CD4-positive, alpha-beta T cell treated with Interleukin-12 subunit alpha and Interleukin-12 subunit beta, for 1 hour (primary cell): Measurements from ENCODE around the gene MAOB.
A peak's percentile ranks its signal among the peaks of the same experiment; 100 is the strongest.

Experiments used
- DNase-seq: peaks from one replicate; pipeline ENCODE4 v3.0.0-alpha.2; 2020

The MAOB gene

DNA sequence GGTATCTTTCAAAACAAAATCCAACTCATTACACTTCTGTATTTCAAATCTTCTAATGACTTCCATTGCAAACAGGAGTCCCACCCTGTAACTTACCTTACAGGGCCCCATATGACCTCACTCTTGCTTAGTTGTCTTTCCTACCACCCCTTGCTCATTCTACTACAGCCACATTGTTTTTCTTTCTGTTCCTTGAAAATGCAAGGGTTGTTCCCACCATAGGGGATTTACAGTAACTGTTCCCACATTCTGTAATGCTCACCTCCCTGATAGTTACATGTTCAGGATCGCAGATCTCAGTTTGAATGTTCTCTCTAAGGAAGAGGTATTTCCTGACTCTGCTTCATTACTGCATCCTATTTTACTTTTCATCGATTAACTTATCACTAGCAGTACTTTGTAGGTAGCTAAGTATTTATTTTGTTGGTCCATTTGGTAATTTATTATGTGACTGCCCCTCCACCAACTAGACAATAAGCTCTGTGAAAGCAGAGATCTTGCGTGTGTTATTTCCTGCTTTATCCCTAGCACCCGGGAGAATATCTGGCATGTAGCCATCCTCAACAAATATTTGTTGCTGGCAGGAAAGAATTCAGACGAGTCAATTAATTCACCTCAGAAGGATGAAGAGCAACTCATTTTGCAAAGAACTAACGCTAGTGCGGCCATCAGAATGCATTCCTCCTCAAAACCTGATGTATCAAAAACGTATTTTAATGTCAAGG lies 21.4 kb downstream of the MAOB start:
- DNase-seq = no peak

DNA sequence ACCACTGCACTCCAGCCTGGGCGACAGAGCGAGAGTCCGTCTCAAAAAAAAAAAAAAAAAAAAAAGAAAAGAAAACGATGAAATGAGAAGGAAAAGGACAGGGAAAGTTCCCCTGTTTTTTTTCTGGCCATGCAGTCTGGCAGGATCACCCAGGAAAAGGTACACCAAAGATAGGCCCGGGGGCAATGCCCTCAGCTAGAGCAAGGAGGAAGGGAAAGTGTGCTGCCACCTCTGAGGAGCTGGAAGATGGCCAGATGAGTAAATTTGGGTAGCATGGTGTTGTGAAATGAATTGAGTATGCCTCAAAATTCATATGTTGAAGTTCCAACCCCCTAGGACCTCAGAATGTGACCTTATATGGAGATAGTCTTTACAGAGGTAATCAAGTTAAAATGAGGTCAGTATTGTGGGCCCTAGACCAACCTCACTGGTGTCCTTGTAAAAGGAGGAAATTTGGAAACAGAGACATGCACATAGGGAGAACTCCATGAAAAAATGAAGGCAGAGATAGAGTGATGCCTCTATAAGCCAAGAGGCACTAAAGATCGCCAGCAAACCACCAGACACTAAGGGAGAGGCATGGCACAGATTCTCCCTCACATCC lies 28.9 kb downstream of the MAOB start:
- no peak for DNase-seq

DNA sequence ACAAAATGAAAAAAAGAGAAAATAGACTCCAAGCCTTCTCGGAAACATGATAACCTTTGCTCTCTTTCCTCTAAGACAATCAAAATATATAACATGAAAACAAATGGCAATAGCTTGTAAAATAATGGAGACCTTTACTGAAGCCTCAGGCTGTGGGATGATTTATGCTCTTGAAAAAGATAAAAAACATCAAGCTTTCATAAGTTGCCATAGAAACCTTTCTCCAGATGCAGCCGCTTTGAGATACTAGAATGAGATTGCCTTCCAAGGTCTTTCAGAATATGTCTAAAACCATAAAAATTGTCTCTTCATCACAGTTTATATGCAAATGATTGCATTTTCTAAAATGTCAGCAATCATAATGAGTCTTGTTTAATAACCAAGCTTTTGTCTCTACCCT lies 31.6 kb downstream of the MAOB start:
- DNase-seq = no peak

DNA sequence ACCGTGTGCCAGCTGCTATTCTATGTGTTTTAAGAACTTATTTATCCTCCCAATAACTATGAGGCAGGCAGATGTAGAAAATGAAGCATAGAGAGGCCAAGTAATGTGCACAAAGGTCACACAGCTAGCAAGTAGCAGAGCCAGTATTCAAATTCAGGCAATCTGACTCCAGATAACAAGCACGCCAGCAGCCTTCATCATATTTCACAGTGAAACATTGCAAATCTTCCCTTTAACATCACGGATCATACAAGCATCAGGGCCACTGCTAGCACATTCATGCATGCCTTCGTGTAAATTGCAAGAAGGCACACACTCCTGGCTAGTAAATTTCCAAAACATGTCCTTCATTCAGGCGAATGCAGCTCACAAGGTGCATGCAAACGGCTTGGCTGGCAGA lies 33.1 kb downstream of the MAOB start:
- DNase-seq = no peak

DNA sequence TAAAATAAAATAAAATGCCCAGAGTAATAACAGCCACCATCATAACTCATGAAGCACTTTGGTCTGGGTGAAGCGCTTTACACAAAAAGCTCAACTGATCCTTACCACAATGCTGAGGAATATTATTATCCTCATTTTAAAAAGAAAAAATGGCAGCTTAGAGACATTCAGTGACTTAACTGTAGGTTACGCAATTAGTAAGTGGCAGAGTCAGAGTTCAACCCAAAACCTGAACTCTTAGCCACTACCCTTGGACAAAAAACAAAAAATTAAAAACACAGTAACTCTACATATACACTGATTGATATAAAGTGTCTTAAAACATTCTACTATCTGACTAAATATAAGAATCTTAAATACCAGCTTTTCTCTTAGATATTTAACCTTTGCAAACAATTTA lies 34.9 kb downstream of the MAOB start:
- DNase-seq = no peak

DNA sequence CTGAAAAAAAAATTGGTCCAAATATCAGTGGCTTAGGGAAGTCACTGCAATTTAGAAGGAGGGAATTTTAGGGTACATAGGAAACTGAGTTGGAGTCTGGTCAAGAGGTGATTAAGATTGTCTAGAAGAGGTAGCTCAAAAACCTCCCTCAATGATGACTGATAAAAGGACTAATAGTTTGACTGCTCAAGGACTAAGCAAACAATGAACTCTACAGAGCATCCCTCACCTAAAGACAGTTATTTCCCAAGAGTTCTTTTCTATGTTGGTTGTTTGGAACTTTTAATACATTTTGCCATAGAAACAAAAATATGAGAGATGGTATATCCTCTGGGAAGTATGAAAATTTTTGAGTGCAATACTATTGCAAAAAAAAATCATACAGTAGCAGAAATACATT lies 35.7 kb downstream of the MAOB start:
- no peak for DNase-seq

DNA sequence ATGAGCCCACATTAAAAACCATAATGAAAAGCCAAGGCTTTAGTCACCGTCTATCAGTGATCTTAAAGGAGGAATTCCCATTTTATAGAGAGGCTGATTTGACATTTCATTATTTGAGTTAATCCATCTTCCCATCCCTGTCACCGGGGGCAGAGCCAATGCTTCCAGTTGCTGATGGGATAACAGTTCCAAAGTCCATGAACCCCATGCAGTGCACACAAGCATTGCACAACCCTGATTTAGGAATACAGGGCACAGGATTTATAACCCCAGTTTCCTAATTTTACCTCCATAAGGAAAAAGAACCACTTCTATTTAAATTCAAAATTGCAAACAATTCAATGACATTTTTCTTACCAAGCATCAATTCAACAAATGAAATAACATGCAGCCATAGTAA lies 36.5 kb downstream of the MAOB start:
- no peak for DNase-seq

DNA sequence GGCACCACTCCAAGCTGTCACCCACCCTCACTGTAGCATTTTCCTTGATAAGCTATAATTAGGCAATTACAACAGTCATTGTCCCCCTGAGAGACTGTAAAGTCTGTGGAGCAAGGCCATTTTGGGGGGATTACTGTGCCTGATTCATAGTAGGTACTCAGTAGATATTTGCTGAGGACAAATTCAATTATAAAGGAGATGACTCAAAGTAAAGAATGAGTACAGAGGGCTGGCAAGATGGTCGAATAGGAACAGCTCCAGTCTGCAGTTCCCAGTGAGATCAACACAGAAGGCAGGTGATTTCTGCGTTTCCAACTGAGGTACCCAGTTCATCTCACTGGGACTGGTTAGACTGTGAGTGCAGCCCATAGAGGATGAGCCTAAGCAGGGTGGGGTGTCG lies 42.0 kb downstream of the MAOB start:
- DNase-seq = no peak

DNA sequence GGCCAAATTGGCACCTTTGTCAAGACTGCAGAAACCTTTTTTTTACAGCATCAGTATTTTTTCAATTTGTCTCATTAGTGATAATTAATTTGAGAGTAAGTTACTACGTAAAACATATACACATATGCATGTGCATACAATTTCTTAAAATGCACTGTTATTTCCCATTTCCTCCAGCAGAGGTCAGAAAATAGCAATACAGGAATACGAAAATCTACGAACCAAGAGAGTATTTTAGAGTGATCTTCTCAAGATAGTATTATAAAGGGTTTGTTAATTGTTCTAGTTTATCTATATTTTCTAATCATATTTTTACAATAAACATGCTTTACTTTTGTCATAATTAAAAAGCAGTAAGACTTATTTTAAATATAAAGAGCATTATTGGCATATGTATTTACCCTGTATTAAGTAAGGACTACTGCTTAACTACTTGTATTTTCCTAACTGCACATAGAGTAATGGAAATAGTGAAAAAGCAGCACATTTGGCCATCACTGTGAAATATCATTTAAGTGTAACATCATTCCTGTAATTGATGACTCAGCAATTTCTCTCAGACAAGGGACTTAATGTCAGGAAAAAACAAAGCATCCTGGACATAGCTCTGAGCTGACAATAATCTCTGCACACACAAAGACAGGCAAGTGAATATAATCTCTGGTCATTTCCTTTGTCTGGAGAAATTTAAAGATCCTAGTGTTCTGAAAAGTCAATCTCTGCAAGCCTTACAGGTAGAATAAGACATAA lies 45.6 kb downstream of the MAOB start:
- DNase-seq = peak; percentile 17

DNA sequence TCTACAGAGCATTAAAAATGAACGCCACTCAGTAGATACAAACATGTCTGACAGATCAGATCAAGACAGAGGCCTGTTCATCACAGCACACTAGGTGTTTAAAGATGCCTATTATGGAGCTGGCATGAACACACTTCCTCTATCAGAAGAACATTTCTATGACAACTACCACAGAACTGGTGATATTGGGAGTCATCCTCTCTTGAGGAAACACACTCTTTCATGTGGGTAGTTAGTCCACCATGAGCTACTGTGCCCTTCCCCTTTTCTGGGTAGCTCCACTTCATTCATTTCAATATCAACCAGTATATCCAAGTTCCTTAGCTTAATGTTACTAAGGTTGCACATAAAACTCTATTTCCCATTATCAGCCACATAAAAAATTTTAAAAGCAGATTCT lies 46.7 kb downstream of the MAOB start:
- DNase-seq = no peak

DNA sequence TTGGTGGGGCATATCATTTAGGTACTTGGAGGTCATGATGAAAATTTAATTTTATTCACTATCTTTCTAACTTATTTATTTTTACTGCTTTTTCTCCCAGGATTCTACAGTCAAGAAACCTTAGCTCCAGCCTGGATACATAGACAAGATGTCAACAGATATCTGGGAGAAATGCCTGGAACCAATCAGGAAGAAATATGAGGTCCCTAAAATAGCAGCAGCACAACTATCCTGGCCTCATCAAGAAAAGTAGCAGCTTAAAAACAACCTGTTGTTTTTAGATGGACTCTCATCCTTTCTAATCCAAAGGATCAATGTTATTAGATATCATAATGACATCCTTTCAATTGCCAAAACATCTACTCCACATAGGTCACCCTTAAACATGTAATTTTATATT lies 54.5 kb downstream of the MAOB start:
- no peak for DNase-seq

DNA sequence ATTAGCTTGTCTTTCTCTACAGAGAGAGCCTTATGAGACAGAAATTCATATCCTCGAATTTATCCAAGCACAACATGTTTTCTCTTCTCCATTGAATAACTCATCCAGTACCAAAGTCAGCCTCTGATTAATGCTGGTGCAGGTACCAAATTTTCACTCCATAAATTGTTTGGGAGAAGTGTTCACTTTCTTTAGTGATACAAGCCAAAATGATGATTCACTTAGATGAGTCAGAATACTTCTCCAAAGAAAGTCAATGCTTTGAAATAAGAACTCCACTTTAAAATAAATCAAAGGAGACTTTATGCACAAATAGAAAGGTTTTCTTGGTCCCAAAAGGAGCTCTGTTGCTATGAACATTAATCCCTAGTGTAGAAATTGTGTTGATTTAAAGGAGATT lies 60.2 kb downstream of the MAOB start:
- DNase-seq = no peak

DNA sequence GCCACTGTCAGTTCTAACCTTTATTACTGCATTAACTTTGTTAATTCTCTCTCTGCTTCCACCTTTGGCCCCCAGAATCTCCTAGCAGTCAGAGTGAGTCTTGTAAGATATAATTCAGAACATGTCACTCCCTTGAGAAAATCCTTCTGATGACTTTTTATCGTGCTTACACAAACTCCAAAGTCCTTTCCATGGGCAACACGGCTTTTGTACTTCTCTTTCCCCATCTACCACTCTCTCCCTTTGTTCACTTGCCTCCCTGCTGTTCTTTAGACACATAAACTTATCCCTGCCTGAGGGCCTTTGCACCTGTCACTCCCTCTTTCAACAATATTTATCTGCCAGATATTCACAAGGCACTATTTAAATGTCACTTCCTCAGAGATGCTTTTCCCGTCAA lies 64.8 kb downstream of the MAOB start:
- DNase-seq = no peak

DNA sequence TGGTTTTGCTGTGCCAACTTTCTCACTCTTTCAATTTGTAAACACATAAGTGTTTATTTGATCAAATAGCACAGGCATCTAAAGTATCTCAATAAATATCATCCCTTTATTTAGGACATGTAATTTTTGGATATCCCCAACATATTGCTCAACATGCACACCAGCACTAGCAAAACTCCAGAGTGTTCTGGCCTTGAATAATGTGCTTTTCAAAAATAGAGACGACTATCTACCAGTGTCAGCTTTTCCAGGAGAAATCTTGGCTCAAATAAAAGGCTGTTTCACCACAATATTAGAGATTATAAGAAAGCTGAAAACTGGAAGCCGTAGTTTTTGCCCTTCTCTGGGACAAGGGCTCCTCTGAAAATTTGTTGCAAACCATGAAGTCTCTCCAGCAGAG lies 67.0 kb downstream of the MAOB start:
- no peak for DNase-seq

DNA sequence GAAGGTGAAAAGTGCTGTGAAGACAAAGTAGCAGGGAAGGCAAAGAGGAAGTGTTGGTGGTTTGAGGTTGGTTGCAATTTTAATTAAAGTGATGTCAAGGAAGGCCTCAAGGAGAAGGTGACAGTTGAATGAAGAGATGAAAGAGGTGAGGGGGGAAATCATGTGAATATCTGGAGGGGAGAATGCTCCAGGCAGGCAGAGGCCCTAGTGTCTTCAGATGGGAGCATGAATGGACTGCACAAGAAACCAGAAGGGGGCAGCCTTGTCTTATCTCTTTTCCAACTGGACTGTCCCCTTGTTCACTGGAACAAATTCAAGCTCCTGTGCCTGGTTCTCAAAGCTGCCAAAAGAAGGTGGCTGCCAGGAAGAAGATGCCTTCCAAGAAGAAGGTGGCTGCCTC lies 68.4 kb downstream of the MAOB start:
- DNase-seq = no peak

DNA sequence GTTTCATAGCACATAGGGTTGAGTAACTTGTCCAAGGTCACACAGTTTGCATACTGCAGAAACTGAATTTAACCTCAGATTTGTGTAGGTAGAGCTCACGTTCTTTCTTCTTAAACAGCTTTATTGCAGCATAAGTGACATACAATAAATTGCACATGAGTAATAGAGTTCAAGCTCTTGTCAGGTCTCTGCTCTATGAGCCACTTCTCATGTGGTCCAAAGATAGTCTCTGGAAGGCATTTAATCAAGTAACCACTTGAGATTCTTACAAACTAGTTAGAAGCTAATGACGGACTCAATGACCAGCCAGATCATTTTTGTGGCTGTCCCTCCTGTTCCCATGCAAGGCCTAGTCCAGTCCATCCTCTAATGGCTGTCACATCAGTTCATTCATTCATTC lies 68.9 kb downstream of the MAOB start:
- DNase-seq = no peak

DNA sequence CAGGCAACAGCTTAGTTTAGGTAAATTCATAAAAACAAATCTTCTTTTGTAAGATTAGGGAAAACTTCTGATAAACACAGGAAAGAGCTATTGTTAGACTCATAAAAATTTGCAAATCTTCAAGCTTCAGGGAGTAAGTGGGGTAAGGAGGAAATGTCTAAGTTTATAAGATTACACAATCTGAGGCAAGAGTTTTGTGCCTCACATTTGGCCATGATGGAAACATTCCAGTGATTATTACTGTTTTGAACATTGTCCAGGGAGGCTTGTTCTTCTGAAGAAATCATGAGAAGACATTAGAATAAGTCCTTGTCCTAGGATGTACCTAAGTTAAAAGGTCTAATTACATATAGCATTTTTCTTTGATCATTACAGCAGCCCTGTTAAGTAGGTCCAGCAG lies 72.8 kb downstream of the MAOB start:
- no peak for DNase-seq

DNA sequence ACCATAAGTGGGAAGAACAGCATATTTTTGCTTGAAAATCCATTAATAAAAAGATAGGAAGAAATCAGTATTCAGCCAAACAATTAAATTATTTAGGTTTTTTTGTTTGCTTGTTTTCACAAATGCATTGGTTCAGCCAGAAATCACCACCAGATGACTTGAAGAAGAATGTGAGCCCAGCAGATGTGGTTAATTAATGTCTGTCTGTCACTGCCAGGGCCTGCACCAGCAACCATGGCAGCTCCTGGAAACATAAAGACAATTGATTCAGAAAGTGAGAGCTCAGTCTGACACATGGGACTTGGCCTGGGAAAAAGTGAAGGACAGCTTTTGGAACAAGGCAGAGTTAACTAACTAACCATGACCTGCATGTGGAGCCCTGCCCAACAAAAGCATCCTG lies 74.0 kb downstream of the MAOB start:
- no peak for DNase-seq

DNA sequence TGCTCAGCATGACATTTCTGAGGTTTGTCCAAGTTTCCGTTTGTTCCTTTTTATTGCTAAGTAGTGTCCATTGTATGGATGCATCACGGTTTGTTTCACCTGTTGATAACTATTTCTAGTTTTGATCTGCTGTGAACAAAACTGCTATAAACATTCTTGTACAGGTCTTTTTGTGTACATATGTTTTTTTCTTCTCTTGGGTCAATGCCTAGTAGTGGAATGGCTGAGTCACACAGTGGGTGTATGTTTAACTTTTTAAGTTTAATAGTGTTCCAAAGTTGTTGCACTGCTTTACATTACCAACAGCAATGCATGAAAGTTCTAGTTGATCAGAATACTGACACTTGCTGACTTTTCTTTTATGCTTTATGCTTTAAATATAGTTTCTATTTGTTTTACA lies 76.7 kb downstream of the MAOB start:
- no peak for DNase-seq

DNA sequence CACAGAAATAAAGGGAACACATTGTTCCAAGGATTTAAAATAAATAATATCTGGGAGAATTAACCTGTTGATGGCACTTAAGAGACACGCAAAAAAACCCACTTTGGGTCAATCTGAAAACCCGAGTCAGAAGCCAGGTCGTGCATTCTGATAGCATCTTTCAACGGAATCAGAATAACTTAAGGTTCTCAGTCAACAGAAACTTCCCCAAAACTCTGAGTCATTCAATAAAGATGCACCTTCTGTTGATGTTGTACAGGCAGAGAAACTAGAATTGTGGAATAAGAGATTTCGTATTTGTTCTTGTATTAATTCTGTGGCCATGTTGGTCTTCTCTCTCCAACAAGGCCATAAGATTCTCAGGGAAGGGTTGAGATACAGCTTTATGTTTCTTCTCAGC lies 78.2 kb downstream of the MAOB start:
- DNase-seq = no peak

DNA sequence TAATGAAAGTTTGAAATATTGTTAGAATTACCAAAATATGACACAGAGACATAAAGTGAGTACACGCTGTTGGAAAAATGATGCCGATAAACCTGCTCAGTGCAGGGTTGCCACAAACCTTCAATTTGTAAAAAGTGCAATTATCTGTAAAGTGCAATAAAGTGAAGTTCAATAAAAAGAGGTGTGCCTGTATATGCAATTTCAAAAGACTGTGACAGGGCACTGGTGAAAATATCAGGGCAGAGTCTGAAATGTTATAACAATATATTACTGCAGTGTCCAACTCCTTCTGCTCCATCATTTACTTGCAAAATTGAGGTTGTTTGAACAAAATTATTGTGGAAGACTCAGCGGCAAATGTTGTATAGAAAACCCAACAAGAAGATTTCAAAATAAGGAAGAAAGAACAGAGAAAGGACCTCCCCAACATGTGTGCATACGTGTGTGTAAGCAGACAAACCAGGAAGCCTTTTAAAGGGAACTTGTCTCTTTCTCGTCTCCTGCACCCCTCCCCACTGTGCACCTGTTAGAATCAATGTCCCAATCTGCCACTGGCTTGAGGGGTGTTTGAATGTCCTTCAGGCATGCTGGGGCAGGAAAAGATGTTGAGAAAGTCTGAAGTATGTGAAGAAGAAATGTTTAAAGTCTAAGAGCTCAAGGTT lies 96.2 kb downstream of the MAOB start:
- no peak for DNase-seq

DNA sequence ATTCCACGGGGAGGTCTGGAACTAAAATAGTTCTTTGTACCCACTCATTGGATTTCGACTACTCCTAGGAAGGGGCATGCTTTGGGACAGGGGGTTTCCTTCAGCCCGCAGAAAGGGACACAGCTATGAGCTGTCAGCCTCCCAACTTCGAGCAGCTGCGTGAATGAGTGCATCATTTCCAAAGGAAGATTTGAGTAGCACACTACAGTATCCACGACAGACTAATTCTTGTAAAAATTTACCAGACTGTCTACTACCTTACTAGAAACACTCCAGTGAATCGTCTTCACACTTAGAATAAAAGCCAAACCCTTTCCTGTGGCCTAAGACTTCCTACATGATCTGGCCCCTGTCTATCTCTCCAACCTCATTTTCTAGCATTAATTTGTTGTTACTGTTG lies 124.2 kb downstream of the MAOB start:
- no peak for DNase-seq

DNA sequence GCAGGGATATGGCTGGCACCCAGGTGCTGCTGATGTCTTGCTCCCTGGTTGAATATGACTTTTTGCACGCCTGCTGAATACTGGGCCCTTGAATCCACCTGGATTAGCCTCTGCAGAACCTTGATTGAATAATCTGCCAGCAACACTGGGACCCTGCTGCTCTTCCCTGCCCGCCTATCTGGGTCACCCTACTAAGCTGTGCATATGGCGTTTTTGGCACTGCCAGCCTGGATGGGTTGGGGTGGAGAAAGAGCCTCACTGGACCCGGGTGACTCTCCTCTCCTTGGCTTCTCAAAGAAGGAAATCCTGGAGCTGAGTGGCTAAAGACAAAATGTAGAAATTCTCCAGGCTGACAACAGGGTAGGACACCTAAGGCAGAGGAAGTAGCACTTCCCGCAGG lies 126.2 kb downstream of the MAOB start:
- DNase-seq = no peak

DNA sequence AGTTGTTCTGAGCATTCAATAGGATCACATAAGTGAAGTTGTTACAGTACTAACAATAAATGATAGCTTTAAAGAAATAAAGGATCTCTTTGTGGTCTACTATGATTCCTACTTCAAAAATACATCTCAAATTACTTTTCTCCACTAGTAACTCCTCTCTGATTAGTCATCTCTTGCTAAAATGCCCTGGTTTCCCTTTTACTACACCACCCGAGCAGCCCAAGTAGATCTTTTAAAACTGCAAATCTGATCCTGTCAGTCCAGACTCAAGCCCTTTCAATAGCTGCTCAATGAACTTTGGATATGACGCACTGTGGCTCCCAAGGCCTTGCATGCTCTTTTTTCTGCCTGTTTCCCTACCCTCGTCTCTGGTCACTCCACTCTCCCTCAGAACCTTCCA lies 128.6 kb downstream of the MAOB start:
- DNase-seq = no peak
